ENCODE results near the gene TICAM2. TPM values are rescaled to one million over a fixed set of nuclear protein-coding genes. Genes with fewer than 3 reads are reported as not detected.

TICAM2 gene
- total and polyA plus RNA-seq, 9 of the 15 experiments (the other 6 are each of a cell fraction or from before 2014, with no cell fraction given) = 0.15 to 1.8 (median 0.98) TPM

GRCh38 chr5:115544436-115545350 is 57.6 kb downstream of the TICAM2 start, which contains the start of gene FEM1C (continued):
- TF ChIP-seq MGA (IDR thresholded peaks at IDR 0.05) (peak; percentile 97), ZNF764 (CRISPR knock-in tag; IDR thresholded peaks at IDR 0.05; ENCODE audit: low read depth) (no peak), ZNF197 (CRISPR knock-in tag; IDR thresholded peaks at IDR 0.05; ENCODE audit: low read depth) (no peak), E2F3 (CRISPR knock-in tag; IDR thresholded peaks at IDR 0.05) (peak; percentile 68; the same call in 1 of the 2 replicates), CGGBP1 (CRISPR knock-in tag; IDR thresholded peaks at IDR 0.05) (peak; percentile 67; the same call in 1 of the 2 replicates), PHB2 (IDR thresholded peaks at IDR 0.05; ENCODE audit: low read depth) (no peak), ZFP36 (IDR thresholded peaks at IDR 0.05; ENCODE audit: low read depth, low read length, partially characterized antibody) (peak; percentile 98), CBX5 (IDR thresholded peaks at IDR 0.05; ENCODE audit: borderline replicate concordance, low read depth) (peak; percentile 86), ASH1L (IDR thresholded peaks at IDR 0.05; ENCODE audit: borderline replicate concordance, low read depth, partially characterized antibody) (no peak), MCM3 (IDR thresholded peaks at IDR 0.05) (no peak), BRF2 (IDR thresholded peaks at IDR 0.05; ENCODE audit: borderline replicate concordance, insufficient read depth, insufficient read length) (no peak), HDAC8 (tag; IDR thresholded peaks at IDR 0.05) (no peak), ZFX (CRISPR knock-in tag; IDR thresholded peaks at IDR 0.05) (peak; percentile 98), POLR2G (IDR thresholded peaks at IDR 0.05; ENCODE audit: low read depth, low read length) (peak; percentile 99), EP300 (IDR thresholded peaks at IDR 0.05; ENCODE audit: low read length) (peak; percentile 32; the same call in 1 of the 2 replicates)
